Effector memory CD8-positive, alpha-beta T cell (primary cell): ENCODE measurements around the gene SORBS1.

Experiments used
- ATAC-seq: fragments of 150-1000 bp; cut with Tn5 transposase; replicated peaks from 2 replicates; pipeline ENCODE4 v1.10.0; 2021; ENCODE audit warnings: mild to moderate bottlenecking, moderate library complexity
- DNase-seq, 3 experiments: peaks; one replicate each; pipeline ENCODE4 v3.0.0; 2021
- H3K27ac Mint-ChIP-seq, 2 donors: one replicate each; pipeline ENCODE4 v1.8.0; 2022; ENCODE audit warnings: mild to moderate bottlenecking in 2 of 2, mixed read lengths in 2 of 2, moderate library complexity in 2 of 2
- H3K27me3 Mint-ChIP-seq, 2 donors: one replicate each; pipeline ENCODE4 v1.8.0; 2022; ENCODE audit warnings: mixed read lengths in 2 of 2
- H3K36me3 Mint-ChIP-seq: one replicate; pipeline ENCODE4 v1.8.0; 2022; ENCODE audit warnings: mild to moderate bottlenecking, moderate library complexity, mixed read lengths; ENCODE audit not compliant: insufficient read depth
- H3K4me1 Mint-ChIP-seq, 2 donors: one replicate each; pipeline ENCODE4 v1.8.0; 2022; ENCODE audit warnings: low read depth in 2 of 2, mixed read lengths in 2 of 2
- H3K4me3 Mint-ChIP-seq, 2 donors: one replicate each; pipeline ENCODE4 v1.8.0; 2022; ENCODE audit warnings: mild to moderate bottlenecking in 2 of 2, mixed read lengths in 2 of 2, moderate library complexity in 2 of 2
- H3K9me3 Mint-ChIP-seq, 2 donors: one replicate each; pipeline ENCODE4 v1.8.0; 2022; ENCODE audit warnings: mixed read lengths in 2 of 2

SORBS1 gene

GRCh38 chr10:95267251-95267650, 293.9 kb downstream of the SORBS1 start:
- DNase-seq (no peak), ATAC-seq (no peak)
- peaks cover 0 to 5% of the 10 kb centered on the region in 2 donors for H3K4me1 Mint-ChIP-seq
- no peaks in the 10 kb centered on the region for H3K9me3 Mint-ChIP-seq
- peaks cover 6% of the 10 kb centered on the region for H3K36me3 Mint-ChIP-seq
- H3K27ac Mint-ChIP-seq = no peak overlapping the region
- no peaks in the 10 kb centered on the region for H3K27me3 Mint-ChIP-seq
- no peak overlapping the region for H3K4me3 Mint-ChIP-seq

GRCh38 chr10:95266674-95267095, 294.5 kb downstream of the SORBS1 start:
- no peaks in the 10 kb centered on the region for H3K9me3 Mint-ChIP-seq
- no peaks in the 10 kb centered on the region for H3K27me3 Mint-ChIP-seq
- peaks cover 0 to 5% of the 10 kb centered on the region in 2 donors for H3K4me1 Mint-ChIP-seq
- no peak overlapping the region for H3K27ac Mint-ChIP-seq
- ATAC-seq = peak; percentile 63
- H3K36me3 Mint-ChIP-seq = peaks cover 6% of the 10 kb centered on the region
- no peak overlapping the region for H3K4me3 Mint-ChIP-seq
- DNase-seq = no peak

GRCh38 chr10:95265572-95265971, 295.6 kb downstream of the SORBS1 start:
- no peaks in the 10 kb centered on the region for H3K27me3 Mint-ChIP-seq
- peaks cover 6% of the 10 kb centered on the region for H3K36me3 Mint-ChIP-seq
- ATAC-seq (no peak), DNase-seq (no peak)
- H3K4me3 Mint-ChIP-seq = no peak overlapping the region
- no peak overlapping the region for H3K27ac Mint-ChIP-seq
- H3K9me3 Mint-ChIP-seq = no peaks in the 10 kb centered on the region
- H3K4me1 Mint-ChIP-seq = peaks cover 0 to 5% of the 10 kb centered on the region in 2 donors

GRCh38 chr10:95264227-95265051, 296.7 kb downstream of the SORBS1 start:
- H3K4me1 Mint-ChIP-seq = peaks cover 0 to 5% of the 10 kb centered on the region in 2 donors
- no peaks in the 10 kb centered on the region for H3K27me3 Mint-ChIP-seq
- no peak for ATAC-seq
- peaks cover 6% of the 10 kb centered on the region for H3K36me3 Mint-ChIP-seq
- no peak overlapping the region for H3K4me3 Mint-ChIP-seq
- no peak overlapping the region for H3K27ac Mint-ChIP-seq
- no peak for DNase-seq
- no peaks in the 10 kb centered on the region for H3K9me3 Mint-ChIP-seq

- no peaks in the 10 kb centered on the region for H3K9me3 Mint-ChIP-seq
- no peak for ATAC-seq
- DNase-seq = no peak
- peaks cover 0 to 5% of the 10 kb centered on the region in 2 donors for H3K4me1 Mint-ChIP-seq
- H3K4me3 Mint-ChIP-seq = no peak overlapping the region
- H3K36me3 Mint-ChIP-seq = peaks cover 3% of the 10 kb centered on the region
- H3K27ac Mint-ChIP-seq = no peak overlapping the region
- H3K27me3 Mint-ChIP-seq = no peaks in the 10 kb centered on the region
These were observed 297.3 kb downstream of the SORBS1 start for GRCh38 chr10:95263864-95264226.

- Mint-ChIP-seq H3K4me1 (peaks cover 0 to 5% of the 10 kb centered on the region in 2 donors), H3K27me3 (no peaks in the 10 kb centered on the region), H3K9me3 (no peaks in the 10 kb centered on the region), H3K4me3 (no peak overlapping the region), H3K36me3 (peaks cover 7% of the 10 kb centered on the region), H3K27ac (no peak overlapping the region)
- DNase-seq = no peak
- ATAC-seq = no peak
These were observed 298.2 kb downstream of the SORBS1 start for GRCh38 chr10:95262763-95263518.

GRCh38 chr10:95261926-95262325, 299.2 kb downstream of the SORBS1 start:
- H3K9me3 Mint-ChIP-seq = no peaks in the 10 kb centered on the region
- H3K27ac Mint-ChIP-seq = no peak overlapping the region
- ATAC-seq (no peak), DNase-seq (no peak)
- no peak overlapping the region for H3K4me3 Mint-ChIP-seq
- peaks cover 7% of the 10 kb centered on the region for H3K36me3 Mint-ChIP-seq
- H3K27me3 Mint-ChIP-seq = no peaks in the 10 kb centered on the region
- H3K4me1 Mint-ChIP-seq = peaks cover 0 to 5% of the 10 kb centered on the region in 2 donors
